Prostate gland (tissue), 2 donors: ENCODE data around the gene KDM8. TPM values are rescaled to one million over a fixed set of nuclear protein-coding genes. Genes with fewer than 3 reads are reported as not detected.
"Not testable (repeated sequence)": the region's sequence is repeated elsewhere in the genome, so short reads cannot be mapped to it uniquely, and the experiment has no call there.

Experiments used
- DNase-seq: peaks from one replicate; pipeline ENCODE4 v3.0.0-alpha.2; 2019; ENCODE audit warnings: low spot score
- H3K27ac ChIP-seq, 2 donors: fragments of 200-600 bp; sonication (generic); 2 replicates each; pipeline ENCODE4 v1.5.1; 2017 to 2019
- H3K27me3 ChIP-seq: fragments of 200-600 bp; sonication (generic); replicated peaks from 2 replicates; pipeline ENCODE4 v1.5.1; 2019; ENCODE audit not compliant: insufficient read depth
- H3K36me3 ChIP-seq, 2 donors: fragments of 200-600 bp; sonication (generic); 1 replicate in 1 of 2; 2 replicates in 1 of 2; pipeline versions ENCODE4 v1.5.1 to v1.8.1; 2017 to 2019
- H3K4me1 ChIP-seq: fragments of 200-600 bp; sonication (generic); replicated peaks from 2 replicates; pipeline ENCODE4 v1.5.1; 2019
- H3K4me3 ChIP-seq, 2 donors: fragments of 200-600 bp; sonication (generic); 2 replicates each; pipeline ENCODE4 v1.5.1; 2017 to 2019
- H3K9me3 ChIP-seq: fragments of 200-600 bp; sonication (generic); 2 replicates; pipeline ENCODE4 v1.5.1; 2017
- POLR2A ChIP-seq: fragments of 450-650 bp; IDR thresholded peaks from one replicate; pipeline ENCODE4 v1.6.1; 2016; ENCODE audit warnings: antibody characterized with exemption, mild to moderate bottlenecking
- POLR2AphosphoS5 ChIP-seq: sonication (generic); formaldehyde crosslinking; IDR thresholded peaks from one replicate; pipeline ENCODE4 v1.6.1; 2017; ENCODE audit warnings: antibody characterized with exemption
- WGBS: methylation state at CpG from one replicate; pipeline ENCODE4 v1.1.5; 2018; 5-methylcytosine and 5-hydroxymethylcytosine counted together
- intact Hi-C: fragments of 100-400 bp; cut with DNase I; formaldehyde crosslinking; loops from one replicate; pipeline ENCODE4 v1.14.2; 2022
- total RNA-seq, 2 donors: library from RNA; depleted of rRNA; stranded (reverse); fragments of >200 nt; gene quantifications; one replicate each; pipeline ENCODE4 v1.1.0, GENCODE V29; 2016
- TF ChIP-seq, protein P1 (sequence below), 4 experiments: fragments of 200-600 bp in 2 of 4; fragments of 450-650 bp in 2 of 4; sonication (generic) in 2 of 4; IDR thresholded peaks; 1 replicate in 3 of 4; 2 replicates in 1 of 4; pipeline ENCODE4 v1.5.1; 2016 to 2019; ENCODE audit warnings: antibody characterized with exemption in 4 of 4, mild to moderate bottlenecking in 2 of 4, moderate library complexity in 2 of 4

Gene KDM8
- total RNA-seq, 2 donors from 2014 or later, result 5.6 to 15.3 TPM

DNA sequence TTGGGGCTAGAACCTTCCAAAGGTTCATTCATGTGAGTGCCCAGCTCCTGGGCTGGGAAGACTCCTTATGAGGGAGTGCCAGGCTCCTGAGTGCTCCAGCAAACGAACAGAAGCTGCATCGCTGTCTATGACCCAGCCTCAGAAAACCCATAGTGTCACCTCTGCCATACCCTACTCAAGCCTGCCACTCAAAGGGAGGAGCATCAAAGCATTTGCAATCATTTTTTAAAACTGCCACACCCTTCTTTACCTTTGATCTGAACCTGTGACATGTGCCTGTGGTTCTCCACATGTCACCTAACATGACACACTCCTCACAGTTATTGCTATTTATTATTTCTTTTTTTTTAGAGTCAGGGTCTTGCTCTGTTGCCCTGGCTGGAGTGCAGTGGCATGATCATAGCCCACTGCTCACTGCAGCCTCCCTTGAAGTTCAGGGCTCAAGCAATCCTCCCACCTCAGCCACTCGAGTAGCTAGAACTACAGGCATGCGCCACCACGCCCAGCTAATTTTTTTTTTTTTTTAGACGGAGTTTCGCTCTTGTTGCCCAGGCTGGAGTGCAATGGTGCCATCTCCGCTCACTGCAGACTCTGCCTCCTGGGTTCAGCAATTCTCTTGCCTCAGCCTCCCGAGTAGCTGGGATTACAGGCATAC lies 7.3 kb upstream of the KDM8 start:
- Histone ChIP-seq H3K9me3 (no peaks in the 10 kb centered on the region), H3K27ac (no peak overlapping the region), H3K4me3 (no peak overlapping the region), H3K4me1 (no peaks in the 10 kb centered on the region), H3K36me3 (no peaks in the 10 kb centered on the region), H3K27me3 (no peaks in the 10 kb centered on the region)
- WGBS, result 81% methylated on average over 9 of the region's 9 CpGs
- no peak for DNase-seq
- TF ChIP-seq, protein P1, sequence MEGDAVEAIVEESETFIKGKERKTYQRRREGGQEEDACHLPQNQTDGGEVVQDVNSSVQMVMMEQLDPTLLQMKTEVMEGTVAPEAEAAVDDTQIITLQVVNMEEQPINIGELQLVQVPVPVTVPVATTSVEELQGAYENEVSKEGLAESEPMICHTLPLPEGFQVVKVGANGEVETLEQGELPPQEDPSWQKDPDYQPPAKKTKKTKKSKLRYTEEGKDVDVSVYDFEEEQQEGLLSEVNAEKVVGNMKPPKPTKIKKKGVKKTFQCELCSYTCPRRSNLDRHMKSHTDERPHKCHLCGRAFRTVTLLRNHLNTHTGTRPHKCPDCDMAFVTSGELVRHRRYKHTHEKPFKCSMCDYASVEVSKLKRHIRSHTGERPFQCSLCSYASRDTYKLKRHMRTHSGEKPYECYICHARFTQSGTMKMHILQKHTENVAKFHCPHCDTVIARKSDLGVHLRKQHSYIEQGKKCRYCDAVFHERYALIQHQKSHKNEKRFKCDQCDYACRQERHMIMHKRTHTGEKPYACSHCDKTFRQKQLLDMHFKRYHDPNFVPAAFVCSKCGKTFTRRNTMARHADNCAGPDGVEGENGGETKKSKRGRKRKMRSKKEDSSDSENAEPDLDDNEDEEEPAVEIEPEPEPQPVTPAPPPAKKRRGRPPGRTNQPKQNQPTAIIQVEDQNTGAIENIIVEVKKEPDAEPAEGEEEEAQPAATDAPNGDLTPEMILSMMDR (IDR thresholded peaks at IDR 0.05), result no peak
- TF ChIP-seq POLR2A (no peak), POLR2AphosphoS5 (no peak)
- intact Hi-C loops, result no loop called here

DNA sequence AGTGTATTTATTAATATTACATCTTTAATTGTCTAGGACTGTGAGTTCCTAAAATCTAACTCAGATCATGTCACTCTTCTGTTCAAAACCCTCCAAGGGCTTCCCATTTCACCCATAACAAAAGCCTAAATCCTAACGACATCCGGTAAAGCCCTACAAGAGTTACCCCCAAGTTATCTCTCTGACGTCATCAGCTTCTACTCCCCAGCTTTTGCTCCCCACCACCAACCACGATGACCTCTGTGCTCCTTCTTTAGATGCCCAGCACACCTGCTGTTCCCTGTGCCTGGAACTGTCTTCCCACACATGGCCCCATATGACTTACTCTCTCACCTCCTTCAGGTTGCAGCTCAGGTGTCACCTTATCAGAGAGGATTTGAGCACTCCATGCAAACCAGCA lies 6.3 kb upstream of the KDM8 start:
- no peaks in the 10 kb centered on the region for H3K27me3 ChIP-seq
- DNase-seq, result no peak
- no peak overlapping the region for H3K27ac ChIP-seq
- WGBS, result 82% methylated on average over 4 of the region's 4 CpGs
- intact Hi-C loops, result no loop called here
- H3K4me1 ChIP-seq, result no peaks in the 10 kb centered on the region
- H3K4me3 ChIP-seq, result no peak overlapping the region
- H3K36me3 ChIP-seq, result no peaks in the 10 kb centered on the region
- TF ChIP-seq, protein P1 (IDR thresholded peaks at IDR 0.05), result no peak
- TF ChIP-seq POLR2AphosphoS5 (no peak), POLR2A (no peak)
- H3K9me3 ChIP-seq, result no peaks in the 10 kb centered on the region

DNA sequence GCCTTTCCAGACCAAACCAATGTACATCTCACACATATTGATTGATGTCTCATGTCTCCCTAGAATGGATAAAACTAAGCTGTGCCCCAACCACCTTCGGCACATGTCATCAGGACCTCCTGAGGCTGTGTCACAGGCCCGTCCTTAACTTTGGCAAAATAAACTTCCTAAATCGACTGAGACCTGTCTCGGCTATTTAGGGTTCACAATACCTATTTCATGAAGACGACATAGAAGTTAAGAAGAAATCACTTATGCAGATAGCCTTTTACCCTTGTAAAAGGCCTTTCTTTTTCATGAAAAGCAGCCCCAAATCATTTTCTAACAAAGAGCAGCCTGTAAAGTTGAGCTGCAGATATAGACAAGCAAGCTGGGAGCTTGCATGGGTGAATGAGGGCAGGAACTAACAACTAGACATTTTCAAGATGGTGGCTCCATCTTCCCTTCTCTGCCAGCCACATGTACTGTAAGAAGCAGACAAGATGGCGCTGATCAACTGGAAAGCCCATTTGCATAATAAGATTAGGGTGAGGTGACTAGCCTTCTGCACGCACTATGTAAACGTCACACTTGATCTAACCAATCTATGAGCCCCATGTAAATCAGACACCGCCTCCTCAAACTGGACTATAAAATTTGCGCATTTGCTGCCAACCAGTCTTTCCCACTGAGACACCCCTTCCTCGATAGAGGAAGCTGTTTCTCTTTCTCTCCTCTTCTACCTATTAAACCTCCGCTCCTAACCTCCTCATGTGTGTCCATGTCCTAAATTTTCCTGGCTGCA lies 4.7 kb upstream of the KDM8 start:
- DNase-seq, result no peak
- intact Hi-C loops, result no loop called here
- Histone ChIP-seq H3K27me3 (no peaks in the 10 kb centered on the region), H3K27ac (no peak overlapping the region), H3K9me3 (no peaks in the 10 kb centered on the region), H3K36me3 (no peaks in the 10 kb centered on the region), H3K4me1 (no peaks in the 10 kb centered on the region), H3K4me3 (no peak overlapping the region)
- TF ChIP-seq, protein P1 (IDR thresholded peaks at IDR 0.05), result no peak
- TF ChIP-seq POLR2AphosphoS5 (no peak), POLR2A (no peak)
- WGBS, result 83% methylated on average over 12 of the region's 12 CpGs

DNA sequence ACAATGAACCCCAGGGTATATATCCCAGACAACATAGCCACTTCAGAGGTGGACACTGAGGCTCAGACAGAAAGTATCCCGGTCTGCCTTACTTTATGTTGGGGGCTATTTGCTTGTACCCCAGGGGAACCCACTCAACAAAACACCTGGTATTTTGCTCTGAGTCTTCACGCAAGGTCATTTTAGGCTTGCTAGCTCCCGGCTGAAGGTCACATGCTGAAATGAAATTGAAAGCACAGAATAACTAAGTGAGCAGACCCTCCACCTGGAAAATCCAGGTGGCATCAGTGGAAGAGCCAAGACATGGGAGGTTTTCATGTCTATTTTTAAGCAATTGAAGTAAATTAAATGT lies 4.1 kb upstream of the KDM8 start:
- no peak overlapping the region for H3K27ac ChIP-seq
- no peaks in the 10 kb centered on the region for H3K36me3 ChIP-seq
- peaks cover 3% of the 10 kb centered on the region for H3K4me1 ChIP-seq
- 91% methylated on average over 3 of the region's 3 CpGs for WGBS
- no peaks in the 10 kb centered on the region for H3K9me3 ChIP-seq
- no peak for DNase-seq
- intact Hi-C loops, result no loop called here
- no peaks in the 10 kb centered on the region for H3K27me3 ChIP-seq
- H3K4me3 ChIP-seq, result no peak overlapping the region
- TF ChIP-seq POLR2AphosphoS5, result no peak
- no peak for TF ChIP-seq POLR2A
- TF ChIP-seq, protein P1 (IDR thresholded peaks at IDR 0.05), result no peak

DNA sequence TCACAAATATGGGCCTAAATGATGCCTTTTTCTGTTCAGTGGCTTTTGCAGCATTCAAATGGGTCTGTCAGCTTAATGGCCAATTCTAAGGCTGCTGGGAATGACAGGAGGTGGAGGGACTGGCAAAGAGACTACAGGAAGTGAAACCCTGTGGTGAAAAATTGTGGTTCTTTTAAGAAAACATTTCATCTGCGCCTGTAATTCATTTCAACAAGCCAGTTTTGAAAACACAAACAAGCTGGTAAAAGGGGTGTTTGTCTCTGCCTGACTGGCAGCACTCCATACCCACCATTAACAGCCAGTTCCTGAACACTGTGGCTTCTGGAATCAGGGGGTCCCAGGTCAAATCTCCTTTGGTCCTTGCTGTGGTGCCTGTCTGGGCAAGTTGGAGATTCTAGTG lies 3.6 kb upstream of the KDM8 start:
- intact Hi-C loops, result no loop called here

DNA sequence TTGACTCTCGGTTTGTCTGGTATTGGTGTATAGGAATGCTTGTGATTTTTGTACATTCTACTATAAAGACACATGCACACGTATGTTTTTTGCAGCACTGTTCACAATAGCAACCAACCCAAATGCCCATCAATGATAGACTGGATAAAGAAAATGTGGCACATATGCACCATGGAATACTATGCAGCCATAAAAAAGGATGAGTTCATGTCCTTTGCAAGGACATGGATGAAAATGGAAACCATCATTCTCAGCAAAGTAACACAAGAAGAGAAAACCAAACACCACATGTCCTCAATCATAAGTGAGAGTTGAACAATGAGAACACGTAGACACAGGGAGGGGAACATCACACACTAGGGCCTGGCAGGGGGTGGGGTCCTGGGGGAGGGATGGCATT lies 2.4 kb upstream of the KDM8 start:
- H3K27ac ChIP-seq, H3K36me3 ChIP-seq, DNase-seq, H3K9me3 ChIP-seq, intact Hi-C loops, H3K27me3 ChIP-seq, H3K4me1 ChIP-seq, H3K4me3 ChIP-seq: not testable (repeated sequence)
- 91% methylated on average over 3 of the region's 3 CpGs for whole genome bisulfite sequencing

More for the DNA sequence above, 3.6 kb upstream of the KDM8 start:
- H3K27ac ChIP-seq, result no peak overlapping the region
- 20% methylated on average over 1 of the region's 1 CpG for WGBS
- no peak for TF ChIP-seq POLR2A
- TF ChIP-seq POLR2AphosphoS5, result no peak
- TF ChIP-seq, protein P1 (IDR thresholded peaks at IDR 0.05), result no peak
- peaks cover 7% of the 10 kb centered on the region for H3K4me1 ChIP-seq
- no peak for DNase-seq
- no peaks in the 10 kb centered on the region for H3K36me3 ChIP-seq
- H3K4me3 ChIP-seq, result no peak overlapping the region
- H3K27me3 ChIP-seq, result no peaks in the 10 kb centered on the region
- no peaks in the 10 kb centered on the region for H3K9me3 ChIP-seq
